ENCODE results near the gene CDC37. TPM values are rescaled to one million over a fixed set of nuclear protein-coding genes. Genes with fewer than 3 reads are reported as not detected.
A peak's percentile ranks its signal among the peaks of the same experiment; 100 is the strongest.
"Not testable (repeated sequence)": the region's sequence is repeated elsewhere in the genome, so short reads cannot be mapped to it uniquely, and the experiment has no call there.

Gene CDC37
- total RNA-seq, 1 experiment from 2014 or later = 188 TPM

DNA sequence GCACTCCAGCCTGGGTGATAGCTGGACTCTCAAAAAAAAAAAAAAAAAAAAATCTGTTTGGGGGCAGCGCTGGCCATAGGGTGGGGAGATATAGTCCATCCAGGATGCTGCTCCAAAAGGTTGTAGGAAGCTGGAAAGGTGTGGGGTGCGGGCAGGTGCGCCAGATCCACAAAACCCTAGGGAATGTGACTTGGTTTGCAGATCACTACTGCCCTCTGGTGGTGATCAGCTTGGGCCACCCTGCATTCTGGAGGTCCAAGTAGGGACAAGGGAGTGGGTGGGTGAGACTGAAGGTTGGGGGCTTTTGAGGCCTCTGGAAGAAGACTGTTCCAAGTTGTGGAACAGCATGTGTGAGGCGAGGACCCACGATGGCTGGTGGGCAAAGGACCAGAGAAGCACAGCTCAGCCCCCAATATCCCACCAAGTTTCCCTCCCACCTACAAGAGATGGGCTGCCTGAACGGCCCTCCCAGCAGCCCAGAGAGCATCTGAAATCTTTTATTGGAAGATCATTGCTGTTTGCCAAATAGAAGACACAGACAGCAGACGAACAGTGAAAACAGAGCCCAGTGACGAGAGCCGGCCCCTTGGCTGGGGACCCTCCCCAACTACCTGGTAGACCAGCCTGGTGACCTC is 12.6 kb downstream of the CDC37 start:
- ChIA-PET POLR2A (interaction anchor here (0.6 to 1.6 kb wide), 5 partner anchors 11 to 141 kb away, joined by 3 to 7 read pairs (median 4); partner anchors contain the start of genes ICAM1 and TYK2), CTCF (interaction anchor here (0.5 to 6.4 kb wide), 22 partner anchors 9 to 1944 kb away, joined by 3 to 103 read pairs (median 4); partner anchors contain the start of genes CDC37, ICAM1, RAVER1 and TYK2)
- intact Hi-C loops (cut with micrococcal nuclease) = no loop called here
- no peaks in the 10 kb centered on the region for H3K27me3 Mint-ChIP-seq (ENCODE audit: insufficient read depth, unreplicated experiment)
- no TSS peak for BruUV-seq (replicated peaks)
- peaks cover 5% of the 10 kb centered on the region for H3K4me1 Mint-ChIP-seq (ENCODE audit: insufficient read depth, unreplicated experiment)
- H3K27ac Mint-ChIP-seq (ENCODE audit: low read depth, unreplicated experiment) = no peak overlapping the region
- no peak overlapping the region for H3K4me3 Mint-ChIP-seq (ENCODE audit: unreplicated experiment)
- H3K9me3 Mint-ChIP-seq (ENCODE audit: unreplicated experiment) = no peaks in the 10 kb centered on the region
- TF ChIP-seq, protein P1, sequence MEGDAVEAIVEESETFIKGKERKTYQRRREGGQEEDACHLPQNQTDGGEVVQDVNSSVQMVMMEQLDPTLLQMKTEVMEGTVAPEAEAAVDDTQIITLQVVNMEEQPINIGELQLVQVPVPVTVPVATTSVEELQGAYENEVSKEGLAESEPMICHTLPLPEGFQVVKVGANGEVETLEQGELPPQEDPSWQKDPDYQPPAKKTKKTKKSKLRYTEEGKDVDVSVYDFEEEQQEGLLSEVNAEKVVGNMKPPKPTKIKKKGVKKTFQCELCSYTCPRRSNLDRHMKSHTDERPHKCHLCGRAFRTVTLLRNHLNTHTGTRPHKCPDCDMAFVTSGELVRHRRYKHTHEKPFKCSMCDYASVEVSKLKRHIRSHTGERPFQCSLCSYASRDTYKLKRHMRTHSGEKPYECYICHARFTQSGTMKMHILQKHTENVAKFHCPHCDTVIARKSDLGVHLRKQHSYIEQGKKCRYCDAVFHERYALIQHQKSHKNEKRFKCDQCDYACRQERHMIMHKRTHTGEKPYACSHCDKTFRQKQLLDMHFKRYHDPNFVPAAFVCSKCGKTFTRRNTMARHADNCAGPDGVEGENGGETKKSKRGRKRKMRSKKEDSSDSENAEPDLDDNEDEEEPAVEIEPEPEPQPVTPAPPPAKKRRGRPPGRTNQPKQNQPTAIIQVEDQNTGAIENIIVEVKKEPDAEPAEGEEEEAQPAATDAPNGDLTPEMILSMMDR (IDR thresholded peaks at IDR 0.05; ENCODE audit: unreplicated experiment) = peak; percentile 85
- peaks cover 64% of the 10 kb centered on the region for H3K36me3 Mint-ChIP-seq (ENCODE audit: insufficient read depth, unreplicated experiment)
- DNase-seq (ENCODE audit: unreplicated experiment) = peak; percentile 79

DNA sequence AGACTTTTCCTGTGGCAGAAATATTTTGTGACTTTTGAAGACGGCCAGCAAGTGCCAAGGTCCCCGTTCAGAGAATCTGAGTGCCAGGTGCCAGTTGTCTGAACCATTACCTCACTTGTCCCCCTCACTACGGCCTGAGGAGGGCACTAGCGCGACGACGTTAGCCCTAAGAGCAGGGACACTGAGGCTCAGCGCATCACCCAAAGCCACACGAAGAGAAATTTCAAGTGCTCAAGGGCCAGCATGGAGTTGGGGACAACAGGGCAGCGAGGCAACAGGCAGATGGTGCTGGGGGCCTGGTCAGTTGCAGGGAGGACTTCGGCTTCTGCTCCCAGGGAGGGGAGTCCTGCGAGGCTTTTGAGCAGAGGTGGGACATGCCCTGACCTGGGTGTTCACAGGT is 13.5 kb downstream of the CDC37 start:
- Mint-ChIP-seq H3K4me3 (ENCODE audit: unreplicated experiment) (no peak overlapping the region), H3K27me3 (ENCODE audit: insufficient read depth, unreplicated experiment) (no peaks in the 10 kb centered on the region), H3K4me1 (ENCODE audit: insufficient read depth, unreplicated experiment) (peaks cover 5% of the 10 kb centered on the region), H3K27ac (ENCODE audit: low read depth, unreplicated experiment) (peak overlapping the region; percentile 54), H3K9me3 (ENCODE audit: unreplicated experiment) (no peaks in the 10 kb centered on the region), H3K36me3 (ENCODE audit: insufficient read depth, unreplicated experiment) (peaks cover 56% of the 10 kb centered on the region)
- ChIA-PET POLR2A (interaction anchor here (0.6 to 3.0 kb wide), 4 partner anchors 10 to 299 kb away, joined by 3 to 33 read pairs (median 13); partner anchors contain the start of genes ICAM1 and TYK2), CTCF (interaction anchor here (0.6 to 6.4 kb wide), 12 partner anchors 8 to 293 kb away, joined by 3 to 103 read pairs (median 6); partner anchors contain the start of genes CDC37 and ICAM1)
- no peak for DNase-seq (ENCODE audit: unreplicated experiment)
- no TSS peak for BruUV-seq (replicated peaks)
- intact Hi-C loops (cut with micrococcal nuclease) = loop anchor here (1.0 kb wide), 3 partner anchors 121 to 459 kb away; no protein-coding TSS in a partner anchor
- TF ChIP-seq, protein P1 (IDR thresholded peaks at IDR 0.05; ENCODE audit: unreplicated experiment) = no peak

DNA sequence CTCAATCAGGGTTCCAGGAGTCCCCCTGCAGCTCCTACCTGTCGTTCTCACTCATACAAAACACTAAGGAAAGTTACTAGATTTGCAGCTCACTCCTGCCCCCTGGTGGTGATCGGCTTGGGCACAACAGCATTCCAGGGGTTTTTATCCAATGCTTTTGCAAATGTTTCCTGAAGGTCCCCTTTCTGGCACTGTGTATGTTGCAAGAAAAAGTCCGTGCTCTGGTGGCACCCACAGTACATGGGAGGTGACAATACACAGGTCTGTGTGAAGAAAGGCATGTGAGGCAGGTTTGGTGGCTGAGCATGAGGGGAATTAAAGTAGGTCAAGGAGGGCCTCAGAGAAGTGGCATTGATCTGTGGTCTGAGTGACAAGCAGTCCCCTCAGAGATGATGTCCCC is 14.4 kb downstream of the CDC37 start:
- Mint-ChIP-seq H3K36me3 (ENCODE audit: insufficient read depth, unreplicated experiment) (peaks cover 50% of the 10 kb centered on the region), H3K27me3 (ENCODE audit: insufficient read depth, unreplicated experiment) (no peaks in the 10 kb centered on the region), H3K4me1 (ENCODE audit: insufficient read depth, unreplicated experiment) (peaks cover 5% of the 10 kb centered on the region), H3K9me3 (ENCODE audit: unreplicated experiment) (no peaks in the 10 kb centered on the region), H3K27ac (ENCODE audit: low read depth, unreplicated experiment) (no peak overlapping the region), H3K4me3 (ENCODE audit: unreplicated experiment) (no peak overlapping the region)
- TF ChIP-seq, protein P1 (IDR thresholded peaks at IDR 0.05; ENCODE audit: unreplicated experiment) = peak; percentile 89
- intact Hi-C loops (cut with micrococcal nuclease) = loop anchor here (1.0 kb wide), 3 partner anchors 120 to 458 kb away; no protein-coding TSS in a partner anchor
- POLR2A ChIA-PET = interaction anchor here (0.6 to 3.0 kb wide), 6 partner anchors 9 to 299 kb away, joined by 3 to 33 read pairs (median 8); partner anchors contain the start of genes ICAM1 and TYK2
- peak; percentile 89 for DNase-seq (ENCODE audit: unreplicated experiment)
- TSS peak; percentile 23 for BruUV-seq (replicated peaks)
- CTCF ChIA-PET = interaction anchor here (0.5 to 5.5 kb wide), 35 partner anchors 9 to 458 kb away, joined by 3 to 71 read pairs (median 4); partner anchors contain the start of genes CDC37, ICAM1 and TYK2

DNA sequence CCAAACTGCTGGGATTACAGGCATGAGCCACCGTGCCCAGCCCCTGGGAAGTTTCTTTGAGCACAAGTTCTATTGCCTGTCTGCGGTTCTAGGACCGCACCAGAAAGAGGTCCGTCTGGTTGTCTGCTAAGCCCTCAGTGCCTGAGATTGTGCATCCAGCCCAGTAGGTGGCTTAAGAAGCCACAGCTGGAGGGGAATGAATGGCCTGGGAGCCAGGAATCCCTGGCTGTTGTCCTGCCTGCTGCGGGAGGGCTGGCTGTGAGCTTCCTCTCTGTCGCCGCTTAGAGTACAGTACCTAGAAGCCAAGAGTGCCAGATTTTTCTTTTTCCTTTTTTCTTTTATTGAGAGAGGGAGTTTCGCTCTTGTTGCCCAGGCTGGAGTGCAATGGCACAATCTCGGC is 18.8 kb downstream of the CDC37 start:
- Mint-ChIP-seq H3K9me3 (ENCODE audit: unreplicated experiment) (no peaks in the 10 kb centered on the region), H3K27me3 (ENCODE audit: insufficient read depth, unreplicated experiment) (no peaks in the 10 kb centered on the region), H3K36me3 (ENCODE audit: insufficient read depth, unreplicated experiment) (peaks cover 7% of the 10 kb centered on the region), H3K4me3 (ENCODE audit: unreplicated experiment) (no peak overlapping the region), H3K4me1 (ENCODE audit: insufficient read depth, unreplicated experiment) (peaks cover 6% of the 10 kb centered on the region), H3K27ac (ENCODE audit: low read depth, unreplicated experiment) (no peak overlapping the region)
- no peak for DNase-seq (ENCODE audit: unreplicated experiment)
- ChIA-PET CTCF (interaction anchor here (0.5 to 5.5 kb wide), 5 partner anchors 39 to 1861 kb away, joined by 3 to 68 read pairs (median 3); no protein-coding TSS in a partner anchor), POLR2A (interaction anchor here (2.8 kb wide), 1 partner anchor 125 kb away, joined by 11 read pairs; no protein-coding TSS in a partner anchor)
- BruUV-seq (replicated peaks) = no TSS peak
- TF ChIP-seq, protein P1 (IDR thresholded peaks at IDR 0.05; ENCODE audit: unreplicated experiment) = no peak
- intact Hi-C loops (cut with micrococcal nuclease) = loop anchor here (5.0 kb wide), 1 partner anchor 52 kb away; the partner anchor contains the start of gene RAVER1

DNA sequence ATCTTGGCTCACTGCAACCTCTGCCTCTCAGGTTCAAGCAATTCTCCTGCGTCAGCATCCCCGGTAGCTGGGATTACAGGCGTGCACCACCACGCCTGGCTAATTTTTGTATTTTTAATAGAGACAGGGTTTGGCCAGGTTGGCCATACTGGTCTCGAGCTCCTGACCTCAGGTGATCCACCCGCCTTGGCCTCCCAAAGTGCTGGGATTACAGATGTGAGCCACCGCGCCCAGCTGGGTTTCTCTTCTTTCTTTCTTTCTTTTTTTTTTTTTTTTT is 20.2 kb downstream of the CDC37 start:
- not testable (repeated sequence) for H3K9me3 Mint-ChIP-seq (ENCODE audit: unreplicated experiment); H3K4me3 Mint-ChIP-seq (ENCODE audit: unreplicated experiment); BruUV-seq (replicated peaks); H3K27ac Mint-ChIP-seq (ENCODE audit: low read depth, unreplicated experiment); DNase-seq (ENCODE audit: unreplicated experiment); H3K4me1 Mint-ChIP-seq (ENCODE audit: insufficient read depth, unreplicated experiment); H3K36me3 Mint-ChIP-seq (ENCODE audit: insufficient read depth, unreplicated experiment); H3K27me3 Mint-ChIP-seq (ENCODE audit: insufficient read depth, unreplicated experiment)
- CTCF ChIA-PET = interaction anchor here (1.0 to 2.5 kb wide), 5 partner anchors 34 to 452 kb away, joined by 3 to 9 read pairs (median 4); no protein-coding TSS in a partner anchor
- POLR2A ChIA-PET = interaction anchor here (2.8 kb wide), 1 partner anchor 123 kb away, joined by 11 read pairs; no protein-coding TSS in a partner anchor
- intact Hi-C loops (cut with micrococcal nuclease) = loop anchor here (5.0 kb wide), 1 partner anchor 51 kb away; the partner anchor contains the start of gene RAVER1

All from MCF 10A (cell line).